ENCODE data around the gene IYD. TPM values are rescaled to one million over a fixed set of nuclear protein-coding genes. Genes with fewer than 3 reads are reported as not detected.

The IYD gene
- polyA plus RNA-seq, 1 donor (not counting 4 experiments of a cell fraction or from before 2014, with no cell fraction given), result not detected

DNA sequence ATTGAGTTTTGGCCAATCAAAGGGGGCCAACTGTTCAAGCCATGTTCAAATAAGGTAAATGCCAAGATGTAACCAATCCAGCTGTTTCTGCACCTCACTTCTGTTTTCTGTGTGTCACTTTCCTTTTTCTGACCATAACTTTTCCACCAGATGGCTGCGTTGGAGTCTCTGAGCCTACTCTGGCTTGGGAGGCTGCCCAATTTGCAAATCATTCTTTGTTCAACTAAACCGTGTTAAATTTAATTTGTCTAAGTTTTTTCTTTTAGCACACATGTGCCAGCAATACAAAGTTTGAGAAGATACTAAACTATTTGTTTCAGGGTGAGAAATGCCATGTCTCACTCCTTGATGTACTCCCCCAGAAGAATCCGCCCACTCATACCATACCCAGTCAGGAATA lies 52.1 kb downstream of the IYD start:
- FAIRE-seq, result no peak
- H3K4me2 ChIP-seq (ENCODE audit: control insufficient read depth, extremely low read depth, insufficient read depth, low read depth, low read length), result no peak overlapping the region
- H2AFZ ChIP-seq (ENCODE audit: control insufficient read depth, low read length), result no peak overlapping the region
- H3K4me1 ChIP-seq (ENCODE audit: control insufficient read depth, extremely low read depth, insufficient read depth, low read length), result peaks cover 2% of the 10 kb centered on the region
- DNase-seq (ENCODE audit: low read depth, low spot score), result no peak
- H3K9me1 ChIP-seq (ENCODE audit: control insufficient read depth, extremely low read depth, insufficient read depth, low read length), result no peaks in the 10 kb centered on the region
- H3K27ac ChIP-seq (ENCODE audit: control insufficient read depth, insufficient read depth, low read length), result no peak overlapping the region
- TF ChIP-seq EZH2 (IDR thresholded peaks at IDR 0.05; ENCODE audit: low read length), result no peak
- TF ChIP-seq CTCF (optimal IDR thresholded peaks at IDR 0.05 in 1 of 3, IDR thresholded peaks at IDR 0.05 in 1 of 3, conservative IDR thresholded peaks at IDR 0.05 in 1 of 3; ENCODE audit: extremely low read depth in 1 of 3, insufficient read depth in 2 of 3, low read length in 3 of 3), result no peak
- no peaks in the 10 kb centered on the region for H3K27me3 ChIP-seq (ENCODE audit: control insufficient read depth, extremely low read depth, insufficient read depth, low read length)
- dilution Hi-C loops (cut with MboI; ENCODE audit: extremely low pct_ligation_motif_present, low sequenced_read_pairs), result no loop called here
- H3K4me3 ChIP-seq (ENCODE audit: control insufficient read depth in 2 of 3, extremely low read depth in 1 of 3, insufficient read depth in 2 of 3, low read depth in 1 of 3, low read length in 3 of 3), result no peak overlapping the region
- H3K79me2 ChIP-seq (ENCODE audit: control insufficient read depth, insufficient read depth, low read length), result no peaks in the 10 kb centered on the region
- no peaks in the 10 kb centered on the region for H4K20me1 ChIP-seq (ENCODE audit: control insufficient read depth, extremely low read depth, insufficient read depth, low read length)
- H3K9ac ChIP-seq (ENCODE audit: control insufficient read depth, extremely low read depth, insufficient read depth, low read length), result no peak overlapping the region
- H3K9me3 ChIP-seq (ENCODE audit: control insufficient read depth, low read depth, low read length), result no peaks in the 10 kb centered on the region
- H3K36me3 ChIP-seq (ENCODE audit: control insufficient read depth in 2 of 2, extremely low read depth in 1 of 2, insufficient read depth in 2 of 2, low read length in 2 of 2), result no peaks in the 10 kb centered on the region

GRCh38 chr6:150425508-150425907 lies 56.7 kb downstream of the IYD start:
- H3K4me2 ChIP-seq (ENCODE audit: control insufficient read depth, extremely low read depth, insufficient read depth, low read depth, low read length), result no peak overlapping the region
- no peak overlapping the region for H3K4me3 ChIP-seq (ENCODE audit: control insufficient read depth in 2 of 3, extremely low read depth in 1 of 3, insufficient read depth in 2 of 3, low read depth in 1 of 3, low read length in 3 of 3)
- no peaks in the 10 kb centered on the region for H3K9me1 ChIP-seq (ENCODE audit: control insufficient read depth, extremely low read depth, insufficient read depth, low read length)
- FAIRE-seq (no peak), DNase-seq (ENCODE audit: low read depth, low spot score) (no peak)
- no peak overlapping the region for H3K9ac ChIP-seq (ENCODE audit: control insufficient read depth, extremely low read depth, insufficient read depth, low read length)
- dilution Hi-C loops (cut with MboI; ENCODE audit: extremely low pct_ligation_motif_present, low sequenced_read_pairs), result no loop called here
- H3K36me3 ChIP-seq (ENCODE audit: control insufficient read depth in 2 of 2, extremely low read depth in 1 of 2, insufficient read depth in 2 of 2, low read length in 2 of 2), result no peaks in the 10 kb centered on the region
- H2AFZ ChIP-seq (ENCODE audit: control insufficient read depth, low read length), result no peak overlapping the region
- H3K27me3 ChIP-seq (ENCODE audit: control insufficient read depth, extremely low read depth, insufficient read depth, low read length), result no peaks in the 10 kb centered on the region
- H3K4me1 ChIP-seq (ENCODE audit: control insufficient read depth, extremely low read depth, insufficient read depth, low read length), result no peaks in the 10 kb centered on the region
- H3K9me3 ChIP-seq (ENCODE audit: control insufficient read depth, low read depth, low read length), result no peaks in the 10 kb centered on the region
- no peak overlapping the region for H3K27ac ChIP-seq (ENCODE audit: control insufficient read depth, insufficient read depth, low read length)
- no peak for TF ChIP-seq EZH2 (IDR thresholded peaks at IDR 0.05; ENCODE audit: low read length)
- TF ChIP-seq CTCF (optimal IDR thresholded peaks at IDR 0.05 in 1 of 3, IDR thresholded peaks at IDR 0.05 in 1 of 3, conservative IDR thresholded peaks at IDR 0.05 in 1 of 3; ENCODE audit: extremely low read depth in 1 of 3, insufficient read depth in 2 of 3, low read length in 3 of 3), result no peak
- H3K79me2 ChIP-seq (ENCODE audit: control insufficient read depth, insufficient read depth, low read length), result no peaks in the 10 kb centered on the region
- no peaks in the 10 kb centered on the region for H4K20me1 ChIP-seq (ENCODE audit: control insufficient read depth, extremely low read depth, insufficient read depth, low read length)
